Ammon's horn (tissue), 1 donor: ENCODE data around the gene FUT3.
"Not testable (repeated sequence)": the region's sequence is repeated elsewhere in the genome, so short reads cannot be mapped to it uniquely, and the experiment has no call there.

Experiments used
- DNase-seq: peaks from one replicate; pipeline ENCODE4 v3.0.0-alpha.2; 2016; ENCODE audit warnings: low spot score

Gene FUT3

GRCh38 chr19:5882421-5882968 lies 31.2 kb upstream of the FUT3 start:
- DNase-seq: no peak

DNA sequence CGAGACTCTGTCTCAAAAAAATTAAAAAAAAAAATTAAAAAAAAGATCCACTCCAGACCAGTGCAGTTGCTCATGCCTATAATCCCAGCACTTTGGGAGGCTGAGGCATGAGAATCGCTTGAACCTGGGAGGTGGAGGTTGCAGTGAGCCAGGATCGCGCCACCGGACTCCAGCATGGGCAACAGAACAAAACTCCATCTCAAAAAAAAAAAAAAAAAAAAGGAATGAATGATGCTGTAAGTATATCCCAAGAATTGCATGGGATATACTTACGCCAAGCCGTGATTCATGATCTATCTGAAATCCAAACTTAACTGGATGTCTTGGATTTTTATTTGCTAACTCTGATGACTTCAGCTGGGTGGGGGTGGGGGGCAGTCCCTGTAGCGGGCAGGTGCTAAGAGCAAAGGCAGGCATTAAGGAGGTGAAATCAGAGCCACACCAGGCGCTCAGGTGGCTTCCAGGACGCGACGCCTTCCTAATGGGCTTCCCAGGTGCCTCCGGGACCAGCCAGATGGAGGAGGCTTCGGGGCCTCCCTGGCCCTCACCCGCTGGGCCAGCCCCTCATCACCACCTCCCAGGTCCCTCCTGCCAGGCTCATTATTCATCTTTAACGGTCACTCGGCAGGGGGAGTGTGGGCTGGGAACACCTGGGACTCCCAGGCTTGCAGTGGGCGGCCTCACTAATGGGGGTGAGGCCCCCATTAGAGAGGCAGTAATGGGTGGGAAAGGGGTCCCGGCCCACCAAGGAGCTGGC lies 30.5 kb upstream of the FUT3 start:
- no peak for DNase-seq

DNA sequence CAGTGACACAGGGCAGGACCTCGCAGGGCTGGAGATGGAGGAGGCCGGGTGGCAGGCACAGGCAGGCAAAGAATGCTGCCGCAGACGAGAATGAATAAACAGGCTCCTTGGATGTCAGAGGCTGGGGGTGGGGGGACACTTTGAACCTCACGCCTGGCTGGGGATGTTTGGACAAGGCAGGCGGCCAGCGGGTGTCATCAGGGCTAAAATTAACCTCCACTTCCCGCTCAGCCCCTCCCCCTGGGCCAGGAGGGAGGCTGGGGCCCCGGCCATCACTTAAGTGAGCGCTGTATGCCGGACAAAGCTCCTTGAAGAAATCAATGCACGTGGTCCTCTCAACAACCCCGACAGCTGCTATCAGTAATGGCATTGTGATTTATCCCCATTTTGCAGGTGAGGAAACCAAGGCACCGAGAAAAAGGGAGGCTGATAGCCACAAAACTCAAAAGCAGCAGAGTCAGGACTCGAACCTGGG lies 29.4 kb upstream of the FUT3 start:
- no peak for DNase-seq

GRCh38 chr19:5880196-5880595 lies 28.9 kb upstream of the FUT3 start:
- DNase-seq: no peak

DNA sequence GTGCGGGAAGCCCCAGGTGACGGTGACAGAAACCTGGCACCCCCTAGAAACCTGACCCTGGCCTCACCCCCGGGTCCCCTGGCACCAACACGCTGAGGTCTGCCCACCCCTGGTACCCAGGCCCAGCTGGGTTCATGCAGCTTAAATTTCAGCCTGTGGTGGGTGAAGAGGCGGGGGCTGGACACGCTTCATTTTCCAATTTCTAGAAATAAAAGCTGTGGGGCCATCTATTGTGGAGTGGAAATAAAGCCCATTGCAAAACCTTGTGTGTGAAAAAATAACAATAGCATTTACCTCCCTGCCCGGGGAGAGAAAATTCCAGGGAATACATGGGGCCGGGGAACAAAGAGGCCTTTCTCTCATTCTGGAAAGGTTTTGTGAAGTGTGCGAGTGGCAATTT lies 26.6 kb upstream of the FUT3 start:
- no peak for DNase-seq

- DNase-seq: no peak
These were observed 26.2 kb upstream of the FUT3 start for GRCh38 chr19:5877427-5877826.

DNA sequence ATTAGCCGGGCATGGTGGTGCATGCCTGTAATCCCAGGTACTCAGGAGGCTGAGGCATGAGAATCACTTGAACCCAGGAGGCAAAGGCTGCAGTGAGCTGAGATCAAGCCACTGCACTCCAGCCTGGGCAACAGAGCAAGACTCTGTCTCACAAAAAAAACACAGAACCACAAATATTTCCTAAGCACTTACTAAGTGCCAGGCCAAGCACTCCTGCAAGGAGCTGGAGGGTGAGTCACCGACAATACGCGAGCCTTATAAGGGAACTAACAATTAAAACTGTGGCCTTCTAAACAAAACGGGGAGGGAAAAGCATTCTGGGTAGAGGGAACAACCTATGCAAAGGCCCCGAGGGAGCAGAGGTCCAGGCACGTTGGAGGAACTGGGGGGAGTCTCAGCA lies 23.2 kb upstream of the FUT3 start:
- DNase-seq: not testable (repeated sequence)

DNA sequence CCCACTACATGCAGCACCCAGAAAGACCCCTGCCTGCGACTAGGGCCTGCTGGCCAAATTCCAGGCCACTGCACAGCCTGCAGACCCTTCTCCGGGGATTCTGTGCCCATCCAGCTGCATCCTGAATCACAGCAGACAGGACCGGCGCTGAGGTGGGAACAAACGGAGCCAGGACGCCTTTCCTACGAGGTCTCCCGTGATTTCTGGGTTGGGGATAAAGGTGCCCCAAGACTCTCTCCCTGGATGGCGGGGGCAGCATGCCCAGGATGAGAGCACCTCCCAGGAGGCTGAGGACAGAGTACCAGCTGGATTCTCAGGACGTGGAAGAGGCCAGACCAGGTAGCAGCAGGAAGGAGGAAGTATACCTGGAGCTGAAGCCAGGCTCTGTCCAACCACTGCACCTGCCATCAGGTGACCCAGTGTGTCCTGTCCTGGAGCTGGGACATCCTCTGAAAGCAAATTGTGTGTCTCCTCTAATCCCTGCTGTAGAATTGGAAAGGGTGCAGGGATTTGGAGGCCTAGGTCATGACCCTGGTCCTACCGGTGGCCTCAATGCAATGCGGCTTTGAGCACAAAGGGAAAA lies 22.5 kb upstream of the FUT3 start:
- no peak for DNase-seq

GRCh38 chr19:5870986-5871394 lies 19.7 kb upstream of the FUT3 start:
- no peak for DNase-seq

- no peak for DNase-seq
These were observed 16.2 kb upstream of the FUT3 start for GRCh38 chr19:5867201-5868136.

DNA sequence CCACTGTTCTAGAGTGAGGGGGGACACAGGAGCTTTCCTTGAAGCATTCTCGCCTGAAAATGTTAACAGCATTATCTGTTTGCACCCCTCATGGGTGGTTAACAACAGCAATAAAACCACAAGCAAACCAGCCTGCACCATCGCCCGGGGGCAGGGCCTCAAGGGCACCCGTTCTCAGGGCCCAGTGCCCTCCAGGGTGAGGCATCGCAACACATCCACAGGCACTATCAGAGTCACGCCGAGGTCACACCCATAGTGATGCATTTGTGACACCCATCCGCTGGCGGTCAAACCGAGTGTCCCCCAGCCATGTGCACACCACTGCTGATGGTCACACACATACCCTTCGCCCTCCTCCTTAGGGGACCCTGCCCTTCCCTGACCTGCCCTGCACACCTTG lies 14.5 kb upstream of the FUT3 start:
- no peak for DNase-seq

- no peak for DNase-seq
These were observed 13.7 kb upstream of the FUT3 start for GRCh38 chr19:5864725-5865486.

- DNase-seq: no peak
These were observed 12.9 kb upstream of the FUT3 start for GRCh38 chr19:5864013-5864720.

DNA sequence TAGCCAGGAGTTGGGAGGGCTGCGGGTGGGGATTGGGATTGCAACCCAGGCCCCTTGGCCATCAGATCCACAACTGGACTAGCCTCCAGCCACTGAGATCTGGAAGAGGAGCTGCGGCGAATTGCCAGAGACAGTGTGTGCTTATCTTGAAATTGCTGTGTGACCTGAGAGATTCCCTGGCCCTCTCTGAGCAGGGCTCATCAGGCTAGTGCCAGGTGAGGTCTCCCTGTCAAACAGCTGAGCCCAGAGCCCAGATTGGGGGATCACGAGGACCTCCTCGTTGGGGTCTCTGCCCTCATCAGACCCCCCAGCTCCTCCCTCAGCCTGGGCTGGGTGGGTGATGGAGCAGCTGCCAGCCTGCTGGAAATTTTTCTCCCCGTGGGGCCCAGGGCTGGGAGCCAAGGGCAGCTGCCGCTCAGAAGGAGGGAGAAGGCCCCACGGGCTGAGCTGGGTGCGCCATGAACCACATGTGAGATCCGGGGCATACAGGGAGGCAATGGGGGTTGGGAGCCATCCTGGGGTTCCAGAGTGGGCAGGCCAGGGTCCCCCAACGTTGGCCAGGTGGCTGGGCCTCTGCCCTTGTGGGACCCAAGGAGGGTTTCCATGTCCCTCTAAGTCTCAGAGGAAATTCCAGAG lies 11.9 kb upstream of the FUT3 start:
- DNase-seq: no peak

DNA sequence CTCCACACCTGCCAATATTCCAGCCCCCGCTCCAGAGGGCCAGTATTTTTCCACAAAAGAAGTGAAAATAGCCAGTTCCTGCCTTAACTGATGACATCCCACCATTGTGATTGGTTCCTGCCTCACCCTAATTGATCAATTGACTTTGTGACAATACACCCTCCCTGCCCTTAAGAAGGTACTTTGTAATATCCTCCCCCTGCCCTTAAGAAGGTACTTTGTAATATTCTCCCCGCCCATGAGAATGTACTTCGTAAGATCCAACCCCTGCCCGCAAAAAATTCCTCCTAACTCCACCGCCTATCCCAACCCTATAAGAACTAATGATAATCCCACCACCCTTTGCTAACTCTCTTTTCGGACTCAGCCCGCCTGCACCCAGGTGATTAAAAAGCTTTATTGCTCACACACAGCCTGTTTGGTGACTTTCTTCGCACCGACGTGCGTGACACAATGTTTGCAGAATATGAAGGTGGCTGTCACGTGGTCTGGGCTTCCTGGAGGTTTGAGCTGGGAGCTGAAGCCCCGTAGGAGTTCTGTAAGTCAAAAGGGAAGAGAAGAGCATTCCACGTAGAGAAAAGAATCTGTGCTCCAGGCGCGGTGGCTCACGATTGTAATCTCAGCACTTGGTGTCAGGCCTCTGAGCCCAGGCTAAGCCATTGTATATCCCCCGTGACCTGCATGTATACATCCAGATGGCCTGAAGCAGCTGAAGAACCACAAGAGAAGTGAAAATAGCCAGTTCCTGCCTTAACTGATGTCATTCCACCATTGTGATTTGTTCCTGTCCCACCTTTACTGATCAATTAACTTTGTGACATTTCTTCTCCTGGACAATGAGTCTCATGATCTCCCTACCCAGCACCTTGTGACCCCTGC lies 6.2 kb upstream of the FUT3 start:
- no peak for DNase-seq

- not testable (repeated sequence) for DNase-seq
These were observed 3.9 kb upstream of the FUT3 start for GRCh38 chr19:5855151-5855550.

GRCh38 chr19:5854121-5854520 lies 2.9 kb upstream of the FUT3 start:
- DNase-seq: not testable (repeated sequence)

- no peak for DNase-seq
These were observed 431 bp downstream of the FUT3 start for GRCh38 chr19:5850743-5851293.

DNA sequence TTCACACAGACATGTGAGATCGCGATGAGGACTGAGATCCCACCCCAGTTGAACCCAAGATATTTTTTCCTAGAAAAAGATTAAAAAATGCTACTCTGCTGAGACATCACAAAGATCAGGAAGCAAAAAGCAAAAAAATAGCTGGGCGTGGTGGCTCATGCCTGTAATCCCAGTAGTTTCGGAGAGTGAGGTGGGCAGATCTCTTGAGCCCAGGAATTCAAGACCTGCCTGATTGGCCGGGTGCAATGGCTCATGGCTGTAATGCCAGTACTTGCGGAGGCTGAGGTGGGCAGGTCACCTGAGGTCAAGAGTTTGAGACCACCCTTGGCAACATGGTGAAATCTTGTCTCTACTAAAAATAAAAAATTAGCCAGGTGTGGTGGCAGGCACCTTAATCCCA lies 1.1 kb downstream of the FUT3 start:
- DNase-seq: no peak
